ENCODE data around the gene MYH13. TPM values are rescaled to one million over a fixed set of nuclear protein-coding genes. Genes with fewer than 3 reads are reported as not detected.

MYH13 gene
- not detected in 2 replicates for total RNA-seq

GRCh38 chr17:10372906-10373305 is at the start of gene MYH13:
TSS of gene MYH13 (minus strand) at chr17:10373006. CDS start at chr17:10364530, 8,476 bp downstream.

GRCh38 chr17:10421900-10422542 is 49.2 kb upstream of the MYH13 start, which contains the start of gene MYH8:
TSS of gene MYH8 (minus strand) at chr17:10421950. CDS start at chr17:10420227, 1,723 bp downstream.

Other genes with a start within 250 kb of the MYH13 start
- gene GAS7, start 174.4 kb downstream of the MYH13 start, total RNA-seq, result 25.6 and 29.0 TPM in 2 replicates
- gene MYH8, start 48.9 kb upstream of the MYH13 start, total RNA-seq, result not detected in 2 replicates
- not detected in 2 replicates for gene MYH4, start 96.6 kb upstream of the MYH13 start, total RNA-seq
- gene MYH1, start 145.5 kb upstream of the MYH13 start, total RNA-seq, result 0.05 TPM in 1 of 2 replicates, not detected in the other
- not detected in 2 replicates for gene MYH2, start 176.7 kb upstream of the MYH13 start, total RNA-seq